Measurements from ENCODE around the gene KIF5C.

DNA sequence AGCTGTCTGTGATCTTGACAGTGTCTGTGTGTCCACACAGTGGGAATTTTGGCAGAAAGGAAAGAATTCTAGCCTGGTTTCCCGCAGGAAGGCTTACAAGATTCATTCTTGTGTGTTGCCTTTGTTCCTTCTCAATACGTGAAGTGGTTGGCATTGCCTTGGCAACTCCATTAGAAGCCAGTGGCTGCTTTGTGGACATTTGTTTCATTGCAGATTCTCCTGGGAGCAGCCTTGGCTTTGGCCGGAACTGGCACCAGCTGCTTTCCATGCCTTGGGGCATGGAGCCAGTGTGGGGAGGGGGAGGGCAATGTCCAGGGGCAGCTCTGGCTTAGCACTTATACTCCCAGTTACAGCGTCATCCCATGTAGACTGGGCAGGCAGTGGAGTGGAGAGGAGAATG is 39.4 kb downstream of the KIF5C start:
- no peak for TF ChIP-seq CTCF (conservative IDR thresholded peaks at IDR 0.05; ENCODE audit: low read depth in 2 of 2)
- TF ChIP-seq EZH2 (IDR thresholded peaks at IDR 0.05; ENCODE audit: low read depth, unreplicated experiment): no peak
- no peak for TF ChIP-seq CREB1 (CRISPR knock-in tag; IDR thresholded peaks at IDR 0.05; ENCODE audit: low read depth)

Measured in GM23338 (cell line).